CD4-positive, alpha-beta T cell (primary cell): ENCODE results near the gene PBX1. TPM values are rescaled to one million over a fixed set of nuclear protein-coding genes. Genes with fewer than 3 reads are reported as not detected.

Experiments used
- ATAC-seq: fragments of 200-7000 bp; cut with Tn5 transposase; one replicate; pipeline ENCODE4 v1.10.0; 2022; ENCODE audit warnings: mild to moderate bottlenecking; ENCODE audit not compliant: poor library complexity
- CTCF ChIA-PET: fragments of 350-600 bp; sonication (Branson Sonifier 250); formaldehyde crosslinking; loops from one replicate; lab custom pipeline; 2021; ENCODE audit warnings: antibody characterized with exemption, inconsistent platforms; lab: Charles Lee
- POLR2A ChIA-PET: fragments of 350-600 bp; sonication (Branson Sonifier 250); formaldehyde crosslinking; loops from one replicate; lab custom pipeline; 2021; ENCODE audit warnings: antibody characterized with exemption, inconsistent platforms; lab: Charles Lee
- DNase-seq, 14 experiments: peaks; one replicate each; pipeline ENCODE4 v3.0.0-alpha.2; 2013 to 2020; ENCODE audit warnings: mixed read lengths in 2 of 14
- H3K27ac ChIP-seq, 2 donors: one replicate each; pipeline versions ENCODE4 v1.5.1 to v1.7.0; 2013; ENCODE audit warnings: low read length in 2 of 2, low read depth in 1 of 2, mild to moderate bottlenecking in 1 of 2
- H3K27me3 ChIP-seq, 2 experiments: 1 replicate in 1 of 2; 2 replicates in 1 of 2; pipeline versions ENCODE4 v1.6.1 to v1.7.0; 2013; ENCODE audit warnings: low read length in 2 of 2, control low read depth in 1 of 2, mild to moderate bottlenecking in 1 of 2, moderate library complexity in 1 of 2; ENCODE audit not compliant: insufficient read depth in 2 of 2, control insufficient read depth in 1 of 2
- H3K36me3 ChIP-seq: one replicate; pipeline ENCODE4 v1.6.1; 2013; ENCODE audit warnings: low read length, control low read depth; ENCODE audit not compliant: insufficient read depth
- H3K4me1 ChIP-seq: one replicate; pipeline ENCODE4 v1.6.1; 2013; ENCODE audit warnings: low read length, control low read depth; ENCODE audit not compliant: insufficient read depth
- H3K4me3 ChIP-seq: one replicate; pipeline ENCODE4 v1.5.1; 2013; ENCODE audit warnings: mild to moderate bottlenecking, low read length, moderate library complexity
- H3K9me3 ChIP-seq, 2 experiments: 1 replicate in 1 of 2; 2 replicates in 1 of 2; pipeline versions ENCODE4 v1.6.1 to v1.7.0; 2013; ENCODE audit warnings: low read length in 2 of 2, mild to moderate bottlenecking in 2 of 2, control low read depth in 1 of 2, moderate library complexity in 1 of 2; ENCODE audit not compliant: control insufficient read depth in 1 of 2, insufficient read depth in 1 of 2
- H3K27ac Mint-ChIP-seq: one replicate; pipeline ENCODE4 v1.8.0; 2020; ENCODE audit warnings: mixed read lengths
- H3K27me3 Mint-ChIP-seq: one replicate; pipeline ENCODE4 v1.8.0; 2021; ENCODE audit warnings: mixed read lengths
- H3K36me3 Mint-ChIP-seq: one replicate; pipeline ENCODE4 v1.8.0; 2021; ENCODE audit warnings: low read depth, mixed read lengths
- H3K4me1 Mint-ChIP-seq: one replicate; pipeline ENCODE4 v1.8.0; 2021; ENCODE audit warnings: low read depth, mixed read lengths
- H3K4me3 Mint-ChIP-seq: one replicate; pipeline ENCODE4 v1.8.0; 2020; ENCODE audit warnings: mild to moderate bottlenecking, mixed read lengths
- H3K9me3 Mint-ChIP-seq: one replicate; pipeline ENCODE4 v1.8.0; 2020; ENCODE audit warnings: mixed read lengths
- intact Hi-C, 2 experiments: fragments of 100-400 bp; cut with DNase I in 1 of 2; cut with micrococcal nuclease in 1 of 2; formaldehyde crosslinking; loops; one replicate each; pipeline versions ENCODE4 v1.15.1 to v1.9.0; 2023 to 2025; cut with DNase I, micrococcal nuclease
- total RNA-seq, 174 experiments: library from RNA in 2 of 174; stranded (reverse) in 2 of 174; gene quantifications; one replicate each; pipeline ENCODE4 v1.2.3 and lab custom pipeline; 2021 to 2026
- TF ChIP-seq, protein P1 (sequence below): fragments of 200-600 bp; IDR thresholded peaks from one replicate; pipeline ENCODE4 v1.8.0; 2022; ENCODE audit warnings: antibody characterized with exemption, mild to moderate bottlenecking

The PBX1 gene
- total RNA-seq, 2 experiments from 2014 or later: 0.64 to 0.96 TPM

- Histone ChIP-seq H3K36me3 (no peaks in the 10 kb centered on the region), H3K9me3 (peaks cover 0 to 12% of the 10 kb centered on the region in 2 experiments), H3K27ac (no peak overlapping the region), H3K4me1 (no peaks in the 10 kb centered on the region), H3K4me3 (no peak overlapping the region), H3K27me3 (no peaks in the 10 kb centered on the region)
- Mint-ChIP-seq H3K36me3 (no peaks in the 10 kb centered on the region), H3K4me1 (no peaks in the 10 kb centered on the region), H3K9me3 (no peaks in the 10 kb centered on the region), H3K4me3 (no peak overlapping the region), H3K27me3 (peaks cover 6% of the 10 kb centered on the region), H3K27ac (no peak overlapping the region)
- ChIA-PET CTCF (no interaction called here), POLR2A (interaction anchor here (0.7 kb wide), 1 partner anchor 56 kb away, joined by 3 read pairs; no protein-coding TSS in a partner anchor)
- ATAC-seq: no peak
- TF ChIP-seq, protein P1, sequence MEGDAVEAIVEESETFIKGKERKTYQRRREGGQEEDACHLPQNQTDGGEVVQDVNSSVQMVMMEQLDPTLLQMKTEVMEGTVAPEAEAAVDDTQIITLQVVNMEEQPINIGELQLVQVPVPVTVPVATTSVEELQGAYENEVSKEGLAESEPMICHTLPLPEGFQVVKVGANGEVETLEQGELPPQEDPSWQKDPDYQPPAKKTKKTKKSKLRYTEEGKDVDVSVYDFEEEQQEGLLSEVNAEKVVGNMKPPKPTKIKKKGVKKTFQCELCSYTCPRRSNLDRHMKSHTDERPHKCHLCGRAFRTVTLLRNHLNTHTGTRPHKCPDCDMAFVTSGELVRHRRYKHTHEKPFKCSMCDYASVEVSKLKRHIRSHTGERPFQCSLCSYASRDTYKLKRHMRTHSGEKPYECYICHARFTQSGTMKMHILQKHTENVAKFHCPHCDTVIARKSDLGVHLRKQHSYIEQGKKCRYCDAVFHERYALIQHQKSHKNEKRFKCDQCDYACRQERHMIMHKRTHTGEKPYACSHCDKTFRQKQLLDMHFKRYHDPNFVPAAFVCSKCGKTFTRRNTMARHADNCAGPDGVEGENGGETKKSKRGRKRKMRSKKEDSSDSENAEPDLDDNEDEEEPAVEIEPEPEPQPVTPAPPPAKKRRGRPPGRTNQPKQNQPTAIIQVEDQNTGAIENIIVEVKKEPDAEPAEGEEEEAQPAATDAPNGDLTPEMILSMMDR: no peak
- intact Hi-C loops: no loop called here
- no peak for DNase-seq
Measured at GRCh38 chr1:164591858-164592257, 32.9 kb downstream of the PBX1 start.

GRCh38 chr1:164592634-164593033 lies 33.6 kb downstream of the PBX1 start:
- intact Hi-C loops: no loop called here
- H3K27me3 Mint-ChIP-seq: peaks cover 6% of the 10 kb centered on the region
- DNase-seq (no peak), ATAC-seq (no peak)
- POLR2A ChIA-PET: no interaction called here
- H3K27ac Mint-ChIP-seq: no peak overlapping the region
- H3K4me1 Mint-ChIP-seq: no peaks in the 10 kb centered on the region
- H3K27me3 ChIP-seq: no peaks in the 10 kb centered on the region
- no peak overlapping the region for H3K4me3 Mint-ChIP-seq
- H3K27ac ChIP-seq: no peak overlapping the region
- H3K4me1 ChIP-seq: no peaks in the 10 kb centered on the region
- no peaks in the 10 kb centered on the region for H3K9me3 Mint-ChIP-seq
- peaks cover 0 to 12% of the 10 kb centered on the region in 2 experiments for H3K9me3 ChIP-seq
- CTCF ChIA-PET: no interaction called here
- no peak overlapping the region for H3K4me3 ChIP-seq
- TF ChIP-seq, protein P1: no peak
- no peaks in the 10 kb centered on the region for H3K36me3 Mint-ChIP-seq
- H3K36me3 ChIP-seq: no peaks in the 10 kb centered on the region

- Histone ChIP-seq H3K27me3 (no peaks in the 10 kb centered on the region), H3K4me1 (no peaks in the 10 kb centered on the region), H3K9me3 (peaks cover 0 to 5% of the 10 kb centered on the region in 2 experiments), H3K4me3 (no peak overlapping the region), H3K27ac (no peak overlapping the region), H3K36me3 (no peaks in the 10 kb centered on the region)
- H3K4me1 Mint-ChIP-seq: no peaks in the 10 kb centered on the region
- no peak overlapping the region for H3K4me3 Mint-ChIP-seq
- DNase-seq (no peak), ATAC-seq (no peak)
- ChIA-PET POLR2A (no interaction called here), CTCF (no interaction called here)
- TF ChIP-seq, protein P1: no peak
- no peaks in the 10 kb centered on the region for H3K9me3 Mint-ChIP-seq
- H3K27ac Mint-ChIP-seq: no peak overlapping the region
- intact Hi-C loops: no loop called here
- H3K36me3 Mint-ChIP-seq: no peaks in the 10 kb centered on the region
- H3K27me3 Mint-ChIP-seq: peaks cover 4% of the 10 kb centered on the region
Measured at GRCh38 chr1:164595212-164595611, 36.2 kb downstream of the PBX1 start.
